ENCODE results near the gene CINP. TPM values are rescaled to one million over a fixed set of nuclear protein-coding genes. Genes with fewer than 3 reads are reported as not detected.
A peak's percentile ranks its signal among the peaks of the same experiment; 100 is the strongest.

CINP gene
- total RNA-seq, 1 experiment from 2014 or later = 36.6 TPM

DNA sequence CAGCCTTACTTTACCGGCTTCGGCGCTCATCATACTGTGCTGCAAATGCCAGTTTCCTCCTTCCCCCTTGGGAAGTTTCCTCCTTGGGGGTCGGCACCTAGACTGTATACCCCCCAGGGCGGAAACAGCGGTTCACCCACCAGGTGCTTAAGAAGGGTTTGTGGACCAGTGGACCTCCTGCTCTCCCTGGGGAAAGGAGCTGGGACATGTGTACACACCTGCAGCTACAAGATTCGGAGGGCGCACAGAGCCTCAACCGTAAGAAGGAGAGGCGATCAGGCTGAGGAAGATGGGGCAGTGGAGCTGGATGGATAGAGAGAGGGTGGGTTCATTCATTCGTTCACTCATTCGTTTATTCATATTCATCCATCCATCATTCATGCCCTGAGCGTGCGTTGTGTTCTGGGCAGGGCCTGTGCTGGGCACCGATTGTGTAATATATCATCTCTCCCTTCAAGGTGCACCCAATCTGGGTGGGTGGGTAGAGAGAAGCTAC, 43.9 kb downstream of the CINP start:
- intact Hi-C loops (cut with micrococcal nuclease) = loop anchor here (5.0 to 10.0 kb wide), 2 partner anchors 357 to 544 kb away; partner anchors contain the start of gene DYNC1H1
- ChIA-PET CTCF (interaction anchor here (0.6 to 2.7 kb wide), 6 partner anchors 14 to 279 kb away, joined by 3 to 10 read pairs (median 3); no protein-coding TSS in a partner anchor), POLR2A (interaction anchor here (0.7 to 4.7 kb wide), 6 partner anchors 10 to 338 kb away, joined by 3 to 29 read pairs (median 4); partner anchors contain the start of genes CINP, MOK and TECPR2)
- TF ChIP-seq CTCF (IDR thresholded peaks at IDR 0.05; ENCODE audit: unreplicated experiment) = no peak
- Mint-ChIP-seq H3K9me3 (ENCODE audit: unreplicated experiment) (no peaks in the 10 kb centered on the region), H3K4me1 (ENCODE audit: insufficient read depth, unreplicated experiment) (peaks cover 22% of the 10 kb centered on the region), H3K4me3 (ENCODE audit: unreplicated experiment) (peak overlapping the region; percentile 93), H3K27me3 (ENCODE audit: insufficient read depth, unreplicated experiment) (no peaks in the 10 kb centered on the region), H3K36me3 (ENCODE audit: insufficient read depth, unreplicated experiment) (peaks cover 19% of the 10 kb centered on the region), H3K27ac (ENCODE audit: low read depth, unreplicated experiment) (peak overlapping the region; percentile 95)
- DNase-seq (ENCODE audit: unreplicated experiment) = no peak
- BruUV-seq (replicated peaks) = no TSS peak

GRCh38 chr14:102317564-102318248, 45.0 kb downstream of the CINP start:
- Mint-ChIP-seq H3K27ac (ENCODE audit: low read depth, unreplicated experiment) (peak overlapping the region; percentile 69), H3K27me3 (ENCODE audit: insufficient read depth, unreplicated experiment) (no peaks in the 10 kb centered on the region), H3K4me1 (ENCODE audit: insufficient read depth, unreplicated experiment) (peaks cover 16% of the 10 kb centered on the region), H3K9me3 (ENCODE audit: unreplicated experiment) (no peaks in the 10 kb centered on the region), H3K4me3 (ENCODE audit: unreplicated experiment) (peak overlapping the region; percentile 93), H3K36me3 (ENCODE audit: insufficient read depth, unreplicated experiment) (peaks cover 14% of the 10 kb centered on the region)
- intact Hi-C loops (cut with micrococcal nuclease) = loop anchor here (2.0 to 10.0 kb wide), 4 partner anchors 191 to 543 kb away; partner anchors contain the start of genes ANKRD9, DYNC1H1 and HSP90AA1
- ChIA-PET CTCF (interaction anchor here (0.6 to 2.7 kb wide), 11 partner anchors 9 to 219 kb away, joined by 3 to 10 read pairs (median 3); partner anchors contain the start of gene MOK), POLR2A (interaction anchor here (0.9 to 4.7 kb wide), 11 partner anchors 13 to 370 kb away, joined by 3 to 29 read pairs (median 4); partner anchors contain the start of genes CINP, DYNC1H1, MOK and TECPR2)
- no TSS peak for BruUV-seq (replicated peaks)
- TF ChIP-seq CTCF (IDR thresholded peaks at IDR 0.05; ENCODE audit: unreplicated experiment) = no peak
- DNase-seq (ENCODE audit: unreplicated experiment) = peak; percentile 66

DNA sequence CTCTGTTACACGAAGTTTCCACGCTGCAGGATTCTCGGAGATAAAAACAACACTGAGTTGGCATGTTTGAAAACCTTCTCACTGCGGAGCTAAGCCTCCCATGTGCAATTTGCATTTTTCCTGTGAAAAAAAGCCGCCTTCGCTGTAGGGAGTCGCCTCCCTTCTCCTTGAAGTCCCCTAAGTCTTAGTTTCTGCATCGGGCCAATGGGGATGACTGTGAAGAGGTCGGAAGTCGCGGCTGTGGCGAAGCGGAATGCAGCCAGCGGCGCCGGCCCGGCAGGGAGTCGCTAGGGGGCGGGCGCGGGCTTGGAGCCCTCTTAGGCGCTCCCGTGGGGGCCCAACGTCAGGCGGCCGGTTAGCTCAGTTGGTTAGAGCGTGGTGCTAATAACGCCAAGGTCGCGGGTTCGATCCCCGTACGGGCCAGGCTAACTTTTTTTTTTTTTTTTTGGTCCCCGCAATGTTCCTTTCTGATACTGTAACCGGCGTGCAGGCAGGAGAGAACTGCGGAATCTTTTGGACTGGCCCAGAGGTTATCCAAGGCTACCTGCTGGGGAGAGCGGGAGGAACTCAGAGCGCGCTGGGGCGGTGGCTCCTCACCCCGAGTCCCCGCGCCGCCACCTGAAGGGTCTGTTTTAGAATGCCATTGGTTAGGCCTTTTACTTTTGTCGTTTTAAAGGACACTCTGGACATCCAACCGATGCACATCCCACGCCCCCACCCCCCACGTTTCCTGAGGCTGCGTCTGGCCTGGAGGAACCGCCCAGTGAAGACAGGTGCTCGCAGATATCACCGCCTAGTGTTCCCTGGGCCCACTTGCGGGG, 45.7 kb downstream of the CINP start:
- Mint-ChIP-seq H3K4me3 (ENCODE audit: unreplicated experiment) (peak overlapping the region; percentile 93), H3K4me1 (ENCODE audit: insufficient read depth, unreplicated experiment) (peaks cover 16% of the 10 kb centered on the region), H3K9me3 (ENCODE audit: unreplicated experiment) (no peaks in the 10 kb centered on the region), H3K36me3 (ENCODE audit: insufficient read depth, unreplicated experiment) (peaks cover 14% of the 10 kb centered on the region), H3K27me3 (ENCODE audit: insufficient read depth, unreplicated experiment) (no peaks in the 10 kb centered on the region), H3K27ac (ENCODE audit: low read depth, unreplicated experiment) (peak overlapping the region; percentile 69)
- ChIA-PET CTCF (interaction anchor here (0.6 to 2.7 kb wide), 20 partner anchors 9 to 1668 kb away, joined by 3 to 10 read pairs (median 3); partner anchors contain the start of gene MOK), POLR2A (interaction anchor here (0.6 to 4.7 kb wide), 15 partner anchors 12 to 369 kb away, joined by 3 to 29 read pairs (median 4); partner anchors contain the start of genes CINP, DYNC1H1, MOK and TECPR2)
- no TSS peak for BruUV-seq (replicated peaks)
- DNase-seq (ENCODE audit: unreplicated experiment) = peak; percentile 90
- intact Hi-C loops (cut with micrococcal nuclease) = loop anchor here (1.0 to 10.0 kb wide), 5 partner anchors 192 to 542 kb away; partner anchors contain the start of genes ANKRD9, DYNC1H1 and HSP90AA1
- TF ChIP-seq CTCF (IDR thresholded peaks at IDR 0.05; ENCODE audit: unreplicated experiment) = peak; percentile 91
